ENCODE results near the gene PCNP.
"Not testable (repeated sequence)": the region's sequence is repeated elsewhere in the genome, so short reads cannot be mapped to it uniquely, and the experiment has no call there.

Gene PCNP

GRCh38 chr3:101631098-101631796 lies 57.3 kb downstream of the PCNP start:
- no peak for DNase-seq (ENCODE audit: extremely low spot score, insufficient read length, low read depth)
- no peak for FAIRE-seq

GRCh38 chr3:101631959-101632358 lies 58.0 kb downstream of the PCNP start:
- not testable (repeated sequence) for FAIRE-seq

GRCh38 chr3:101632586-101632985 lies 58.6 kb downstream of the PCNP start:
- DNase-seq (ENCODE audit: extremely low spot score, insufficient read length, low read depth), result no peak
- FAIRE-seq, result no peak

More at GRCh38 chr3:101631959-101632358, 58.0 kb downstream of the PCNP start:
- DNase-seq (ENCODE audit: extremely low spot score, insufficient read length, low read depth), result not testable (repeated sequence)

GRCh38 chr3:101633186-101633585 lies 59.2 kb downstream of the PCNP start:
- FAIRE-seq (no peak), DNase-seq (ENCODE audit: extremely low spot score, insufficient read length, low read depth) (no peak)

- no peak for FAIRE-seq
- DNase-seq (ENCODE audit: extremely low spot score, insufficient read length, low read depth), result no peak
Measured at GRCh38 chr3:101634591-101635196, 60.7 kb downstream of the PCNP start.

GRCh38 chr3:101635345-101635744 lies 61.4 kb downstream of the PCNP start:
- no peak for FAIRE-seq

GRCh38 chr3:101635954-101636798 lies 62.2 kb downstream of the PCNP start:
- FAIRE-seq (peak; percentile 41), DNase-seq (ENCODE audit: extremely low spot score, insufficient read length, low read depth) (peak; percentile 9)

More at GRCh38 chr3:101635345-101635744, 61.4 kb downstream of the PCNP start:
- DNase-seq (ENCODE audit: extremely low spot score, insufficient read length, low read depth), result no peak

- no peak for FAIRE-seq
- DNase-seq (ENCODE audit: extremely low spot score, insufficient read length, low read depth), result no peak
Measured at GRCh38 chr3:101637451-101637850, 63.5 kb downstream of the PCNP start.

- no peak for FAIRE-seq
- no peak for DNase-seq (ENCODE audit: extremely low spot score, insufficient read length, low read depth)
Measured at GRCh38 chr3:101638261-101638745, 64.3 kb downstream of the PCNP start.

GRCh38 chr3:101639280-101639963 lies 65.4 kb downstream of the PCNP start:
- no peak for FAIRE-seq

GRCh38 chr3:101640256-101640655 lies 66.3 kb downstream of the PCNP start:
- DNase-seq (ENCODE audit: extremely low spot score, insufficient read length, low read depth) (no peak), FAIRE-seq (no peak)

More at GRCh38 chr3:101639280-101639963, 65.4 kb downstream of the PCNP start:
- no peak for DNase-seq (ENCODE audit: extremely low spot score, insufficient read length, low read depth)

- not testable (repeated sequence) for FAIRE-seq; DNase-seq (ENCODE audit: extremely low spot score, insufficient read length, low read depth)
Measured at GRCh38 chr3:101641397-101642115, 67.6 kb downstream of the PCNP start.

GRCh38 chr3:101642441-101642840 lies 68.5 kb downstream of the PCNP start:
- DNase-seq (ENCODE audit: extremely low spot score, insufficient read length, low read depth) (no peak), FAIRE-seq (no peak)

GRCh38 chr3:101643009-101643844 lies 69.2 kb downstream of the PCNP start:
- DNase-seq (ENCODE audit: extremely low spot score, insufficient read length, low read depth) (no peak), FAIRE-seq (no peak)

Measured in GM18507 (cell line).